Spleen (tissue), 7 donors: ENCODE data around the gene SMPDL3A.

ENCODE experiments used
- POLR2A ChIP-seq, 3 donors: fragments of 450-650 bp; IDR thresholded peaks; one replicate each; pipeline ENCODE4 v1.5.1; 2017; ENCODE audit warnings: antibody characterized with exemption in 3 of 3, mild to moderate bottlenecking in 1 of 3
- POLR2AphosphoS5 ChIP-seq, 3 donors: sonication (generic); formaldehyde crosslinking; IDR thresholded peaks; one replicate each; pipeline ENCODE4 v1.5.1; 2017; ENCODE audit warnings: antibody characterized with exemption in 3 of 3
- TF ChIP-seq, protein P1 (sequence below), 11 experiments: fragments of 200-600 bp in 7 of 11; fragments of 450-650 bp in 4 of 11; sonication (generic) in 4 of 11; IDR thresholded peaks in 8 of 11; conservative IDR thresholded peaks in 3 of 11; 1 replicate in 7 of 11; 2 replicates in 4 of 11; pipeline versions ENCODE4 v1.4.0 to v1.8.0; 2016 to 2021; ENCODE audit warnings: antibody characterized with exemption in 11 of 11, inconsistent platforms in 4 of 11, mild to moderate bottlenecking in 1 of 11
- donor health status: DM: no; HTN: no; CAD: no; lungs with moderate emphysema.
- donor health status: DM: no; HTN: no; CAD: no.
- donor health status: DM: no; HTN: no; CAD: no.

DNA sequence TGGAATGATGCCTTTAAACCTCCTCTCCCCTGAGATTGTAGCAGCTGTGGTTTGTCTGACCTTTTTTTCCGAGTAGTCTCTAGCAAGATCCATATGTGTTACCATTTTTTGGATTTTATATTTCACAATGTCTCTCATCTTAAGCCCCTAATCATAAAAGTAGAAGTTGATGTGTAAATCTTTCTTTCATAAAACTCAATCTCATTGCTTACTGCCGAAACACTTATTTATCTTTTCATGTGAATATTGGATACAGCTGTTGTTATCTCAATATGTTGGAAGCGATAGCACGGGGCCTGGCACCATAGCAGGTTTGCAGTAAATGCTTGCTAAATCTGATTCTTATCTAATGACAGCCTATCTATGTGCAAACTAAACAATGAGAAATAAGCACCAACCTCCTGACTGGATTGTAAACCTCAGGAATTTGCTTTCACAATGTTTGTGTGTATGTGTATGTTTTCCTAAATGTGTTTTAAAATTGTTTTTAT is 14.2 kb downstream of the SMPDL3A start:
- TF ChIP-seq, protein P1, sequence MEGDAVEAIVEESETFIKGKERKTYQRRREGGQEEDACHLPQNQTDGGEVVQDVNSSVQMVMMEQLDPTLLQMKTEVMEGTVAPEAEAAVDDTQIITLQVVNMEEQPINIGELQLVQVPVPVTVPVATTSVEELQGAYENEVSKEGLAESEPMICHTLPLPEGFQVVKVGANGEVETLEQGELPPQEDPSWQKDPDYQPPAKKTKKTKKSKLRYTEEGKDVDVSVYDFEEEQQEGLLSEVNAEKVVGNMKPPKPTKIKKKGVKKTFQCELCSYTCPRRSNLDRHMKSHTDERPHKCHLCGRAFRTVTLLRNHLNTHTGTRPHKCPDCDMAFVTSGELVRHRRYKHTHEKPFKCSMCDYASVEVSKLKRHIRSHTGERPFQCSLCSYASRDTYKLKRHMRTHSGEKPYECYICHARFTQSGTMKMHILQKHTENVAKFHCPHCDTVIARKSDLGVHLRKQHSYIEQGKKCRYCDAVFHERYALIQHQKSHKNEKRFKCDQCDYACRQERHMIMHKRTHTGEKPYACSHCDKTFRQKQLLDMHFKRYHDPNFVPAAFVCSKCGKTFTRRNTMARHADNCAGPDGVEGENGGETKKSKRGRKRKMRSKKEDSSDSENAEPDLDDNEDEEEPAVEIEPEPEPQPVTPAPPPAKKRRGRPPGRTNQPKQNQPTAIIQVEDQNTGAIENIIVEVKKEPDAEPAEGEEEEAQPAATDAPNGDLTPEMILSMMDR (IDR thresholded peaks at IDR 0.05 in 8 of 11, conservative IDR thresholded peaks at IDR 0.05 in 3 of 11) = no peak
- no peak for TF ChIP-seq POLR2A (IDR thresholded peaks at IDR 0.05)
- TF ChIP-seq POLR2AphosphoS5 (IDR thresholded peaks at IDR 0.05) = no peak
